Adipose tissue (tissue), 3 donors: ENCODE results near the gene EFCAB13. TPM values are rescaled to one million over a fixed set of nuclear protein-coding genes. Genes with fewer than 3 reads are reported as not detected.

Experiments
- H3K27ac ChIP-seq: one replicate; pipeline ENCODE4 v1.5.1; 2013; ENCODE audit warnings: low read depth, low read length
- WGBS, 3 donors: extraction: QIAGEN DNeasy Blood & Tissue Kit; methylation state at CpG; one replicate each; pipeline ENCODE4 v1.1.7; 2013; 5-methylcytosine and 5-hydroxymethylcytosine counted together
- polyA plus RNA-seq, 3 donors: library from polyadenylated mRNA; stranded (reverse); fragments of 200-250 nt; gene quantifications; one replicate each; pipeline ENCODE4 v1.2.3, GENCODE V29; 2013
- donor health status: healthy with polysubstance abuse.
- donor health status: Bipolar disorder and iron deficiency.
- donor health status: healthy.

EFCAB13 gene, protein sequence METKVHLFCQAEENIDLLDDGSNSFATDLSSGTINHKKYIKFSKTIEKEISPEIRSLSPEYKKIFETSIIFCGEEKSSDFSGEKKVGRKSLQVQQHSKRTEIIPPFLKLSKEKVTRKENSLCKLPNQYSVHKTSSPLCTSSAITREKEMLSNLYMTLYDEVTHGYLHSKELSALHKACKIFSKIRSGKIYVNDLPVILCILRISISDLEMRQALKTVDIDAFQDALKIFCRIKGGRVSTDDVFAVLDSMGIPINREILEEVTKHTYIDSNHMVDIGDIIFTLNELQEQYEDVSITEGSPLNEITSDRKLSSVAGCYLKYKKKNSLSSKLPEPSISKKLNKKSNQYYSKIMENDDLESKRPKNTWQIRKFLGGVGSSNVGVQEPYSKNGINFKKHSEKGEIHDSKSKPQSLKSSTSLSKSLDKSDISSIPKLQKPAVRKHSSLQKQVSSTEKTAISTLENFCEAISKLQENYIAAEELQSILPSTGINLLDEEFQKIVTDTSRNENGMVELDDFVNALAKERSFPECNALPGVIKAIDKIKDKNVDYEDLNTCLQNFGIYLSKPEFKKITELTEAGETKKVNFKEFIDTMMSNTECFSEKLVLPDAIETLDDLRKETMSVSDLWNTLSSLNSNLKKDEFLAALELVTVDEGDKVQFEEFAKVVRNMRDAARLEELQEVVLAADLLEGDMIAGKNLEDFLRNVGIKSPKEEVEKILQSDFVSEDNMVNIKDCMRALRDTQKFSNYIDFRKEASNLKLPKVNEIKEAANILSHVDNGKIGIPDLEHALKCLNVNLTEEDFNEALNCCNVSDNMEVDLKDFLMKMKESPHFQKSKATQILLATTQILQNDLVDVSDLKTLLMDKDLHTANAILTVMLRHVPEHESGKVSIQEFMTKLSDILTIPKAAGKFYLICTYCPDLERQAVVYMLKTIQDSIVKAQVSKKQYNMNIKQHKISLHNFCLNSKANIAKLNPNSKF
- polyA plus RNA-seq: 1 to 10 TPM in 2 of 3 donors, under 1 TPM in 1; 0.31 to 2.5 (median 1.5) TPM

DNA sequence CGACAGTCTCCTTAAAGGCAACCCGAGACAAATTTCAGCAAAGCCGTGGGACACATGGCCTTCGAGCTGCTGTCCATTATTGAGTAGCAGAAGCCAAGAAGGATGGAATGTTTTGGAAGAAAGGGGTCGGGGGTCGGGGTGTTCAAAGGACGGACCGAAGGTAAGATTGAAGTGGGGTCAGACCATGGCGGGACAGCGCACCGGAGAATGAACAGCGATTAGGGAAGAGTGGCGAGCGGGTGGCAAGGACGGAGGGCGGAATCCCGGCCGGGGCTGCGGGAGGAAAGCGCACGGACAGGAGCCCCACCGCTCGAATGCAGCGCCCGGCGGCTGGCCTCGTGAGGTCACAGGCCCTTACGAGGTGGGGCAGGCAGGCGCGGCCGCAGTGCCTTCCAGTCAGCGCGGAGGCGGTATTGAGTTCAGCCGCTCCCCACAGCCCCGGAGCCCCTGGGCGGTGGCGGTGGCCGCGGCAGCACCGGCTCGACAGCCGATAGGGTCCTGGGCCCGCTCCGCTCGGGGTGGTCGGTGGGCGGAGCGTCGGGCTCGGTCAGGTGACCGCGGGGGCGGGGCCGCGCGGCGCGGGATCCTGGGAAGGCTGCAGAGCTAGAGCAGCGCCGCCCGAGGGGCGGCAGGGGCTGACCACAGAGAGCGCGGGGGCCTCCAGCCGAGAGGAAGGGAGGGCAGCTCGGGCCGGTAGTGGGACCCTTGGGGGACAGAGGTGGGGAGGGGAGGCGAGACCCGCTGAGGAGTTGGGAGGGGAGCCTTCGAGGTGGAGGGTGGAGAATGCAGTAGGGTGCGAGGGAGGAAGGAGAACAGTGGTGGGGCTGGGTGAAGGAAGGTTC lies at the start of gene EFCAB13:
Gene EFCAB13 (plus strand): TSS at position 574 of the 842 bp plus-strand sequence. CDS start 4,399 bp downstream, outside the sequence.
- 0 to 1% (median 0%) methylated on average over 65 to 72 of the region's 72 CpGs for WGBS, 3 donors
- peak within 1 kb of the TSS; percentile 57 for H3K27ac ChIP-seq

DNA sequence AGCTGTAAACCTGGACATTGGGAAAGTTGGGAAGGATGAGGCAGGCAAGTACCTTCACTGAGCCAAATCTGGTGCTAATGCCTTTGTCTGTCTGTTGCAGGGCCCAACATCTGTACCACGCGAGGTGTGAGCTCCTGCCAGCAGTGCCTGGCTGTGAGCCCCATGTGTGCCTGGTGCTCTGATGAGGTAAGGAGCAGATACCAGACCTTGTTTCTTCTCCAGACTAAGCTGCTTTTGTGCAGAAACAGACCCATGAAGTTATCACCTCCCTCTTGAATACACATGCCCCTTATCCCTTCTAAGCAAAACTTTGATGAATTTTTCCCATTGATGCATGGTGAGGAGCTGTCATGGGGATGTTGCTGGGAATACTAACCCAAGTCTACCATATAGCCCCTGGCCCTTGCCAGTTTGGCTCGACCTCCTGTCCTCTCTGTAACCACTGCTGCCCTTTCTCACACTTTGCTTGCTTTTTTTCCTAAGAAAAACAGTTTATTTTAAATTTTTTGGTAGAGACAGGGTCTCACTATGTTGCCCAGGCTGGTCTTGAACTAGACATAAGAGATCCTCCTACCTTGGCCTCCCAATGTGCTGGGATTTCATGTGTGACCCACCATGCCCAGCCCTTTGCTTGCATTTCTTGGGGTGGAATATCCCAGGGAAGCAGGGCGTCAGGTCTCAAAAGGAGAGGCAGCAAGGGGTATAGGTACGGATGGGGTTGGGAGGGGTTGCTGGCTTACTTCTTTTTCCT lies 49.3 kb upstream of the EFCAB13 start:
- no peak overlapping the region for H3K27ac ChIP-seq
- 90 to 93% (median 92%) methylated on average over 5 of the region's 5 CpGs for WGBS, 3 donors

DNA sequence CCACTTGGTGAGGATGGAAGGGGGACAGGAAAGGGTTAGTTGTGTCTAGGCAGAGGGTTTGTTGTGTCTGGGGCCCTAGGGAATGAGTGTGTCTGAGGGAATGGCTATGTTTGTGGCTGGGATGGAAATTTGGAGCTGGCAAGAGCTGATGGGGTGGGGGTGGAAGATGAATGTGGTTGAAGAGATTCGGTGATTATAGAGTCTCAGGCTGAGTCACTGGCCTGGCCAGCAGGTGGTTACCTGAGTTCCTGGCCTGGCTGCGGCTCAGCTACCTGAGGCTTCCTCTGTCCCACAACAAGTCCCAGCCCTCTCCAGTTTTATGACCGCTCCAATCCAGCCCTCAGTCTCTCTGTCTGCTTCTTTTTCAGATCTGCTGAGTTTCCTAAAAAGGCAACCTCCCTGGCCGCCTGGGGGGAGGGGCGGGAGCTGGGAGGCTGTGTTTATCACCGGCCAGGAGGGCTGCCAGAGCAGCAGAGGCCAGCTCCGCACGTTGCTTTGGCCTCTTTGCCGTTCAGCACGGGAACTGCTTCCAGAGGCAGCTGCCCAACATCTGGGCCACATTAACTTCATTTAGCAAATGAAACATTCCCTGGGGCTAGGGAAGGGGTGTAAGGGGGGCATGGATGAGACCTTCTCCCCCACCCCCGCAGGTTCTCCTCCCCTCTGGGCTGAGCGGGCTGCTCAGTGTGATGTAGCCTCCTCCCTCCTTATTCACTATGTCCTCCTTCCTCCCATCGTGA lies 48.3 kb upstream of the EFCAB13 start:
- 35 to 43% (median 39%) methylated on average over 13 of the region's 13 CpGs for WGBS, 3 donors
- H3K27ac ChIP-seq: no peak overlapping the region

DNA sequence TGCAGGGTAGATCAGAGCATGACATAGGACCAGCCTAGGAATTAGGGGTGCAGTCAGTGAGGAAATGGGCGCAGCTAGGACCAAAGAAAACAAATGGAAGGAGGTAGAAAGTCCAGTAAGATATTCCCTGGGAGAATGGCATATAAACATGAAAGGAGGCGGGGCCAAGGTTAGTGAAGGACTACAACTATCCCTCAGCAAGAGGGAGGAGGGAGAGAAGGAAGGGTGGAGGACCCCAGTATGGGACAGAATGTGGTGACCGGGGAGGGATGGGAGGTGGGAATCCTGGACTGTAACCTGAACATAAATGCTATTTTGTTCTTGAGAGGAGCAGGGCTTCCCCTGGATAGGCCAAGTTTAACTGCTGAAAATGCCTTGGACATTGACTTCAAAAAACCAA lies 47.3 kb upstream of the EFCAB13 start:
- no peak overlapping the region for H3K27ac ChIP-seq
- WGBS, 3 donors: 69 to 86% (median 85%) methylated on average over 3 of the region's 3 CpGs

DNA sequence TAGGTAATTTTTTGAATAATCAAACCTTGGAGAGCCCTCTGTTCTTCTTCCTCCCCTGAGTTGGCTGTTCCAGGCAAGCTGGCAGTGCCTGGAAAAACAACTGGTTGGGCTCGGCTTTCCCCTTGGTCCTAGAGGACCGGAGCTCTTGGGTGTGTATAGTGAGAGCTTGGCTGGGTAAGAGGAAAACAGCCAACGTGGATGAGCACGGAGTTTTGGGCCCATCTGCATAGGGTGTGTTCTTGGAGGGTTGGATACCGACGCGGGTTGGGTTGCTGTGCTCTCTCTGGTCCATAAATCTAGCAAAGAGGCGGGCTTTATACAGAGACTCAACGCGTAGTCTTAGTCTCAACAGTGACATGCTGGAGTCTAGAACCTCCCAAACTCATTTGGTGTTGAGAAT lies 46.9 kb upstream of the EFCAB13 start:
- H3K27ac ChIP-seq: no peak overlapping the region
- WGBS, 3 donors: 31 to 45% (median 44%) methylated on average over 10 of the region's 10 CpGs

DNA sequence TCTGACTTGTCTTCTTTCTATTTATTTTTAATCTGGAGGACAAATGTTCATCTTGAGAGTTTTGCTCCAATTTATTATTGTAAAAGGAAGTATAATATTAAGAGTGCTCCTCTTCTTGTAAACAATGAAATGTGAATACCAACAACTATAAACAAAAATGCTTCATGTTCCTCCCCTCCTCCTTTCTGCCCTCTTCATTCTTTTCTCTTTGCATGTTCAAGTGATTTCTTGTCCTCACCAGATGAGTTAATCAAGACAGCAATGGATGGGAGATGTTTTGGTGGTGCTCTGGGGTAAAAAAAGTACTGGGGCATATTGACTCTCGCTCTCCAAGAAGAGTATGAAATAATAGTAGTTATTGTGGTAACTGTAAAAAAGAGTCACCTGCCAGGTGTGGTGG lies 45.8 kb upstream of the EFCAB13 start:
- H3K27ac ChIP-seq: no peak overlapping the region
- 93 to 100% (median 97%) methylated on average over 1 of the region's 1 CpG for WGBS, 3 donors

DNA sequence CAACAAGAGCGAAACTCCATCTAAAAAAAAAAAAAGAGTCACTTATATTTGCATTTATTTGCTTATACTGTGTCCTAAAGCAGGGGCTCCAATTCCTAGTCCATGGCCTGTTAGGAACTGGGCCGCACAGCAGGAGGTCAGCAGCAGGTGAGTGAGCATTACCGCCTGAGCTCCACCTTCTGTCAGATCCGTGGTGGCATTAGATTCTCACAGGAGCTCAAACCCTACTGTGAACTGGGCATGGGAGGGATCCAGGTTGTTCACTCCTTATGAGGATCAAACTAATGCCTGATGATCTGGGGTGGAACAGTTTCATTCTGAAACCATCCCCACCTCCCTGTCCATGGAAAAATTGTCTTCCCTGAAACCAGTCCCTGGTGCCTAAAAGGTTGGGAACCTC lies 45.2 kb upstream of the EFCAB13 start:
- no peak overlapping the region for H3K27ac ChIP-seq
- 88 to 93% (median 90%) methylated on average over 4 of the region's 4 CpGs for WGBS, 3 donors

DNA sequence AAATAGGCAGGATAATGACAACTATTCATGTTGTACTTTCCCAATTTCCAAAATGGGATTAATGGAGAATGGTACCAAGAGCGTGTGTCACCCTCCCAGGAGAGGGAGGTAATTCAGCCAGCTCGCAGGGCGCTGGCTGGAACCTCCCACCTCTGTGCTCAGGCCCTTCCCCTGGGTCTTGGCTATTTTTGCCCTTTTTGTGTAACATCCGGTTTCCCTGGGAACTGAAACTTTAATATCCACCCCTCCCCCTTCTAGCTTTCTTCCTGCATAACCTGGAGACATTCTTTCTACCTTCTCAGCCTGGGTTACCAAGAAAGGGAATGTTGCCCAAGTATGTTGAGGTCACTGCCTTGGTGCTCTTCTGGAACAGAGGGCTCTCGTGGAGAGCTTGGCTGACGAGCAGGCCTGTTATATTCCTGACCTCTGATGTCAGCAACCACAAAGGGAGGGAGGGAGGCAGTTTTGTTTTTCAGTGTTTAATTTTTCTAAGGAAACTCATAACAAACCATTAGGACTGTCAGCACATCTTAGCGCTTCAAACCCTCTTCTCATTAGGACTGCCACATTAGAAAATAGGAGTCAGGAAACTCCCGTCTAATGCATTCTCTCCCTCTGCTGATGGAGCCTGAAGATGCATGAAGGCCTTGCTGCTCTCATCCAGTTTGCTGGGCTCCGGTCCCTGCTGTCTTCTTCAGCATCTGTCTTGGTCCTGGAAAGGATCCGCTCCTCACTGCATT lies 44.5 kb upstream of the EFCAB13 start:
- no peak overlapping the region for H3K27ac ChIP-seq
- 33 to 70% (median 35%) methylated on average over 10 of the region's 10 CpGs for WGBS, 3 donors

DNA sequence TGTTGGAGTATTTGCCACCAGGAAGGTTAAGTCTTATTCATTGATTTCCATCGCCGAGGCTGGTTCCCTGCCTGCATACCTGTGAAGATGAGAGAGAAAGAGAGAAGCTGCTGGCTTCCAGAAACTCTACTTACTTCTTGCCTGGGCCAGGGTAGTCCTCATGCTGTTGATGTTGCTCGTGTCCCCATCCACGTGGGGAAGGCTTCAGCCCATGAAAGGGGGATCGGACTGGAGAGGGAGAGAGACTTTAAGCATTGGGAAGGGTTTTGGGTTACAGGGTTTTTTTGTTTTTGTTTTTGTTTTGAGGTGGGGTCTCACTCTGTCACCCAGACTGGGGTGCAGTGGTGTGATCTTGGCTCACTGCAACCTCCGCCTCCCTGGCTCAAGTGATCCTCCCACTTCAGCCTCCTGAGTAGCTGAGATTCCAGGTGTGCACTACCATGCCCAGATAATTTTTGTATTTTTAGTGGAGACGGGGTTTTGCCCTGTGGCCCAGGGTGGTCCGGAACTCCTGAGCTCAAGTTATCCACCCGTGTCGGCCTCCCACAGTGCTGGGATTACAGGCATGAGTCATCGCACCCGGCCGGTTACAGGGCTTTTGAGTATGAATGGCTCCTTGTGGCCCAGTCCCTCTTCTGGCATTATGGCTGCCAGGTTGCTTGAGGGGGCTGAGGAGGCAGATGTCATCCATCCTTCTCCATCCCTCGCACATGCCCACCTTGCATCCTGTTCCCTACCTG lies 43.5 kb upstream of the EFCAB13 start:
- H3K27ac ChIP-seq: peak overlapping the region; percentile 61
- 82 to 91% (median 89%) methylated on average over 14 of the region's 14 CpGs for WGBS, 3 donors

DNA sequence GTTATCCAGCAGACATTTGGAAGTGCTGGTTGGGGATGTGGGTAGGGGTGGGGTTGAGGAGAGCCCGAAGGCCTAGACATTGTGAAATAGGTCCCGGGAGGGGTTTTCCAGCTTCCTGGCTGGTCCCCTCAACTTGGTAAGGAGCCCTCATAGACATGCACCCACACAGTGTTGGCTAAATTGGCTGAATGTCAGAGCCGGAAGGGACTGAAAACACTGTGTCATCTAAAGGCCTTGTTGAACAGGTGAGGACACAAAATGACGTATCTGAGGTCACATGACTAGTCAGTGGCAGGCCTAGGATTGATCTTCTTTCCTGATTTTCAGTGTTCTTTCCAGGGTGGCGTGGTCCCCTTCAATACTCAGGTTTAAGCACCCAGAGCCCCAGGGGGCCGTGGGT lies 42.5 kb upstream of the EFCAB13 start:
- H3K27ac ChIP-seq: no peak overlapping the region
- WGBS, 3 donors: 79 to 83% (median 80%) methylated on average over 6 of the region's 6 CpGs

DNA sequence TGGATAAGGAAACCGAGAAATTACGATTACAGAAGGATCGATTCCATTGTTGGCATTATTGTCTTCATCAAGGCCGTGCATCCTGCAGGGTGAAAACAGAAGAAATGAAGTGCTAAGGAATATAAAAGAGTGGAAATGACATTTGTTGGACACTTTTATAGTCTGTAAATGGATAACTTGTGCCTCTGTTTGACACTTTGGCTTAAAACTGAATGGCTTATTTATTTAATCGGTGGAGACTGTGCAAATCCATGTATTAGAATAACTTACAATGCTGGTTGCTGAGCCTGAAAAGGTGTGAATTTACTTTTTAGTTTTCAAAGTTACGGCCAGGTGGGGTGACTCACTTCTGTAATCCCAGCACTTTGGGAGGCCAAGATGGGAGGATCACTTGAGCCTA lies 38.8 kb upstream of the EFCAB13 start:
- 82 to 95% (median 94%) methylated on average over 6 of the region's 6 CpGs for WGBS, 3 donors

DNA sequence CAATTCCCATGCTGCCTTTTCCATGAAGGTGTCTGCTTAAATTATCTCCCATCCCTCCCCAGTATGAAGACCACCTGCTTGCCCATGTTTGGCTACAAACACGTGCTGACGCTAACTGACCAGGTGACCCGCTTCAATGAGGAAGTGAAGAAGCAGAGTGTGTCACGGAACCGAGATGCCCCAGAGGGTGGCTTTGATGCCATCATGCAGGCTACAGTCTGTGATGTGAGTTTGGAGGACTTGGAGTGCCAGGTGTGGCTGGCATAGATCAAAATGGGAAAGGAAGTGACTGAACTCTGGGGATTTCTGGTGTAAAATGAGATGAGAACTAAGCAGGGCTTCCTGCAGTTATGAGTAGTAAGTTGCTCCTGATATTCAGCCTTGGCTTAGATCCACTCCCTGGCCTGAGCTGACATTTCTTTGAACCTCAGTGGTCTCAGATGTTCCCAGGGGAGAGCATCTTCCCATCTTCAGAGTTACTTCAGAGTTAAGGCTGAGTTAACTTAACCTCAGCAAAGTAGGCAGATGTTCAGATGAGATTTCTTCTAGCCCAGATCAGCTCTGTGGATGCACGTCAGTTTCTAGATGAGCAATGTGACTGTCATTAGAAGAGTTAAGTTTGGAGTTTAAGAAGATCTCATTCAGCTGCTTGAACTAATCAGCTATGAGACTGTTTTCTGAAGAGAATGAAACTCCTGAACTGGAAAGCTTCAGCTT lies 37.4 kb upstream of the EFCAB13 start:
- H3K27ac ChIP-seq: no peak overlapping the region
- 81% methylated on average over 6 of the region's 6 CpGs for WGBS, 3 donors

More for the DNA sequence above, 38.8 kb upstream of the EFCAB13 start:
- no peak overlapping the region for H3K27ac ChIP-seq

DNA sequence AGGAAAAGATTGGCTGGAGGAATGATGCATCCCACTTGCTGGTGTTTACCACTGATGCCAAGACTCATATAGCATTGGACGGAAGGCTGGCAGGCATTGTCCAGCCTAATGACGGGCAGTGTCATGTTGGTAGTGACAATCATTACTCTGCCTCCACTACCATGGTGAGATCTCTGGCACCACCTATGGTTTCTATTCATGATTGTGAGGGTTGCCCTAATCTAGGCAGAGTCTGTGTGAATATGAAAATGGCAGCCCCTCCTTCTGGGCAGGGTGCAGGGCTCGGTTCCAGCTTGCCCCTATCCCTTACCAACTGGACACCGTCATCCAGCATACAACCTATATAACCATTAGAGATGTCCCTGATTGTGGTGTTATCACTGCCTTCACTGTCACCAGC lies 36.7 kb upstream of the EFCAB13 start:
- H3K27ac ChIP-seq: no peak overlapping the region
- WGBS, 3 donors: 88 to 96% (median 95%) methylated on average over 4 of the region's 4 CpGs

DNA sequence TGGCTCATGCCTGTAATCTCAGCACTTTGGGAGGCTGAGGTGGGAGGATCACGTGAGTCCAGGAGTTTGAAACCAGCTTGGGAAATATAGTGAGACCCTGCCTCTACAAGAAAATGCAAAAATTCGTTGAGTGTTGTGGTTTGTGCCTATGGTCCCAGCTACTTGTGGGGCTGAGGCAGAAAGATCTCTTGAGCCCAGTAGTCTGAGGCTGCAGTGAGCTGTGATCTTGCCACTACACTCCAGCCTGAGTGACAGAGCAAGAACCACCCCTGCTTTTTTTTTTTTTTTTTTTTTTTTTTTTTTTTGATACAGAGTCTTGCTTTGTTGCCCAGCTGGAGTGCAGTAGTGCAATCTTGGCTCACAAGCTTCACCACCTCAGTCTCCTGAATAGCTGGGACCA lies 36.1 kb upstream of the EFCAB13 start:
- 71 to 83% (median 82%) methylated on average over 2 of the region's 2 CpGs for WGBS, 3 donors
- H3K27ac ChIP-seq: no peak overlapping the region

DNA sequence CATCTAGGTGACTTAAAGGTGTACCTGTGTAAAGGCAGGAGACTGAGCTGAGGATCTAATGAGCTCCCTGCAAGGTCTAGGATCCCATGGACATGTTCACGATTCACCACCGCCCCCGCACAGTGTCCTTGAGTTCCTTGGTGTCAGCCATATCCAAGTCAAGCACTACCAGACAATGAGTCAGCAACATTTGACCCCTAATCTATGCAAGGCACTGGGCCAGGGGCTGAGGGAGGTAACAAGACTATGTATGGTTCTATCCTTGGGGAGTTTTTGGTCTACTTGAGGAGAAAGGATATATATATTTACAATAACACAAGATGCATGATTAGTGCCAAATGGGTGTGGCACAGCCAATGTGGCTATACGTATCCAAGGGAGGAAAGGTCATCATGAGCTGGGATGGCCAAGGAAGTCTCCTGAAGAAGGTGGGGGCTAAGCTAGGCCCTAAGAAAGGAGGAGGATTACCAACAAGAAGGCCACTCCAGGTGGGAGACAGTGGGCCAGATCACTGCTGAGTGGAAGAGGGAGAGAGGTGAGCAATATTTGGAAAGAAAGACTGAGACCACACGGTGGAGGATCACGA lies 35.1 kb upstream of the EFCAB13 start:
- H3K27ac ChIP-seq: no peak overlapping the region
- 77 to 87% (median 81%) methylated on average over 6 of the region's 6 CpGs for WGBS, 3 donors
